Stimulated activated CD4-positive, alpha-beta T cell treated with anti-CD3 and anti-CD28 coated beads, Interleukin-4, amount 100 ng/mL, for 4 hours (primary cell): ENCODE results near the gene HSDL2.
"Not testable (repeated sequence)": the region's sequence is repeated elsewhere in the genome, so short reads cannot be mapped to it uniquely, and the experiment has no call there.

Source experiments
- DNase-seq, 2 experiments: peaks; one replicate each; pipeline ENCODE4 v3.0.0-alpha.2; 2020

The HSDL2 gene

GRCh38 chr9:112380102-112380824 is at the start of gene HSDL2:
HSDL2 (plus strand) TSS chr9:112380108; CDS start chr9:112380164, 56 bp downstream.
- peak; percentile 2 to 13 for DNase-seq

- no peak for DNase-seq
These were observed 48.3 kb upstream of the HSDL2 start for GRCh38 chr9:112331674-112331952.

- no peak for DNase-seq
These were observed 47.7 kb upstream of the HSDL2 start for GRCh38 chr9:112332214-112332613.

- no peak for DNase-seq
These were observed 47.3 kb upstream of the HSDL2 start for GRCh38 chr9:112332674-112332976.

- DNase-seq = peak; percentile 70 to 71
These were observed 46.8 kb upstream of the HSDL2 start, which contains the start of gene PTBP3 for GRCh38 chr9:112332977-112333638. PTBP3 (minus strand) TSS chr9:112333619; CDS start chr9:112297865, 35,754 bp downstream.

- peak; percentile 93 to 94 for DNase-seq
These were observed 46.1 kb upstream of the HSDL2 start for GRCh38 chr9:112333639-112334431.

- DNase-seq = peak; percentile 21 to 31
These were observed 45.5 kb upstream of the HSDL2 start for GRCh38 chr9:112334432-112334841.

- DNase-seq = no peak
These were observed 42.4 kb upstream of the HSDL2 start for GRCh38 chr9:112337547-112337946.

GRCh38 chr9:112338561-112338960 is 41.3 kb upstream of the HSDL2 start:
- DNase-seq = no peak

GRCh38 chr9:112339886-112340285 is 40.0 kb upstream of the HSDL2 start:
- no peak for DNase-seq

- no peak for DNase-seq
These were observed 38.2 kb upstream of the HSDL2 start for GRCh38 chr9:112341730-112342129.

- DNase-seq = peak; percentile 75 to 77
These were observed 31.5 kb upstream of the HSDL2 start for GRCh38 chr9:112348257-112349007.

GRCh38 chr9:112349008-112349333 is 30.9 kb upstream of the HSDL2 start:
- DNase-seq = no peak

GRCh38 chr9:112351184-112351583 is 28.7 kb upstream of the HSDL2 start:
- no peak for DNase-seq

GRCh38 chr9:112352209-112352608 is 27.7 kb upstream of the HSDL2 start:
- no peak for DNase-seq

- DNase-seq = no peak
These were observed 25.7 kb upstream of the HSDL2 start for GRCh38 chr9:112354081-112354743.

- DNase-seq = no peak
These were observed 24.4 kb upstream of the HSDL2 start for GRCh38 chr9:112355427-112355897.

- no peak for DNase-seq
These were observed 19.7 kb upstream of the HSDL2 start for GRCh38 chr9:112360047-112360804.

- no peak for DNase-seq
These were observed 18.3 kb upstream of the HSDL2 start for GRCh38 chr9:112361601-112362000.

GRCh38 chr9:112364761-112365160 is 15.1 kb upstream of the HSDL2 start:
- DNase-seq = no peak

GRCh38 chr9:112365257-112365656 is 14.7 kb upstream of the HSDL2 start:
- not testable (repeated sequence) for DNase-seq

- no peak for DNase-seq
These were observed 13.3 kb upstream of the HSDL2 start for GRCh38 chr9:112366591-112366990.
